T-helper 1 cell treated with Interleukin-12 subunit alpha and Interleukin-12 subunit beta and Interleukin-4 antibody, amounts not matched to agents 30 ng/mL and 1 ng/mL, for 36 hours (primary cell): ENCODE results near the gene LIMS1. TPM values are rescaled to one million over a fixed set of nuclear protein-coding genes. Genes with fewer than 3 reads are reported as not detected.
"Not testable (repeated sequence)": the region's sequence is repeated elsewhere in the genome, so short reads cannot be mapped to it uniquely, and the experiment has no call there.

Source experiments
- intact Hi-C: fragments of 100-400 bp; cut with micrococcal nuclease; formaldehyde crosslinking; loops from one replicate; pipeline ENCODE4 v1.15.1; 2024
- total RNA-seq: library from RNA; stranded (reverse); gene quantifications from 2 replicates; pipeline ENCODE4 v1.2.3, GENCODE V29; 2022

The LIMS1 gene, protein sequence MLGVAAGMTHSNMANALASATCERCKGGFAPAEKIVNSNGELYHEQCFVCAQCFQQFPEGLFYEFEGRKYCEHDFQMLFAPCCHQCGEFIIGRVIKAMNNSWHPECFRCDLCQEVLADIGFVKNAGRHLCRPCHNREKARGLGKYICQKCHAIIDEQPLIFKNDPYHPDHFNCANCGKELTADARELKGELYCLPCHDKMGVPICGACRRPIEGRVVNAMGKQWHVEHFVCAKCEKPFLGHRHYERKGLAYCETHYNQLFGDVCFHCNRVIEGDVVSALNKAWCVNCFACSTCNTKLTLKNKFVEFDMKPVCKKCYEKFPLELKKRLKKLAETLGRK
- total RNA-seq = 81.0 and 82.2 TPM in 2 replicates

DNA sequence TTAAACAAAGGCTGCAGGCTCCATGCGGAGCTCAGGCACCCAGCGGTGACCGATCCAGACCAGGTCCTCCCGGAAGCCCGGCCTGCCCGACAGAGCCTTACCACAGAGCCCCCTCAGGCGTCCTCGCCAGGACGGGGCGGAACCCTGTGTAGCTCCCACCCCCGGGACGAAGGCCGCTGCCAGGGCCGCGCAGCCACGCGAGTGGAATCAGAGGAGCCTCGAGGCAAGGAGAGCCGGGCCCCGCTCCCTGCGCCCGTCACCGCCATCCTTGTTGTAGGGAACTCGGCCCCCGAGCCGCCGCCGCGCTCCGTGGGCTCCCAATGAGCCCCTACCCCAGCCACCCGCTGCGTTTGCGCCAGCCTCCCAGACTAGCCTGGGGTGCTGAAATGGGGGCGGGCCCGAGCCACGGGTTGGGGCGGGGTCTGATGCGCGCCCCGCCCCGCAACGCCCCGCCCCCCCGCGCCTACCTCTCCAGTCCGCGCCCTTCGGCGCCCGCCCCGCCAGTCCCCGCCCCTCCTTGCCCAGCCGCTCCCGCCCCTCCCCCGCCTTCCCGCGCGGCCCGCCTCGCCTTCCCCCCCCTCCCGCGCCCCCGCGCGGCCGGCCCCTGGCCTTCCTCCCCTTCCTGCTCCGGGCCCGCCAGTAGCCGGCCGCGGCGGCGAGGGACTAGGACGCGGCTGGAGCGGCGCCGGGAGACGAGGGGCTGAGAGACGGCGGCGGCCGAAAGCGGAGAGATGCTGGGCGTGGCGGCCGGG lies at the start of gene LIMS1:
Gene LIMS1 (plus strand): TSS at position 639 of the 752 bp plus-strand sequence. CDS start 93 bp downstream, at position 732.
- intact Hi-C loops = loop anchor here (1.0 to 10.0 kb wide), 10 partner anchors 49 to 1681 kb away; partner anchors contain the start of genes CCDC138, GCC2, MTLN and RANBP2

DNA sequence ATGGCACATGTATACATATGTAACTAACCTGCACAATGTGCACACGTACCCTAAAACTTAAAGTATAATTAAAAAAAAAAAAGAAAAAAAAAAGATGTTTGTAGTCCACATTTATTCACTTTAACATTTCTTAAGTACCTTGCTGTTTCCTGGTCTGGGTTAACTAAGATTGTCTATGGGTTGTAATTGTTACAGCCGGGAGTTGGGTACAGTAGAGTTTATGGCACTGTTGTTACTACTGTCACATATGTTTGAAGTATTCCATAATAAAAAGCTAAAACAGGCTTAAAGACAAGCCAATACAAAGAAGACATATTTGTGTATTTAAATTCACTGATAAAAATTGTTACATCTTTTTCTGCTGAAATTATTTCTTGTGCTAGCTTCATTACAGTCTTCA lies 49.0 kb upstream of the LIMS1 start:
- intact Hi-C loops = loop anchor here (5.0 to 10.0 kb wide), 2 partner anchors 50 to 97 kb away; partner anchors contain the start of gene LIMS1

DNA sequence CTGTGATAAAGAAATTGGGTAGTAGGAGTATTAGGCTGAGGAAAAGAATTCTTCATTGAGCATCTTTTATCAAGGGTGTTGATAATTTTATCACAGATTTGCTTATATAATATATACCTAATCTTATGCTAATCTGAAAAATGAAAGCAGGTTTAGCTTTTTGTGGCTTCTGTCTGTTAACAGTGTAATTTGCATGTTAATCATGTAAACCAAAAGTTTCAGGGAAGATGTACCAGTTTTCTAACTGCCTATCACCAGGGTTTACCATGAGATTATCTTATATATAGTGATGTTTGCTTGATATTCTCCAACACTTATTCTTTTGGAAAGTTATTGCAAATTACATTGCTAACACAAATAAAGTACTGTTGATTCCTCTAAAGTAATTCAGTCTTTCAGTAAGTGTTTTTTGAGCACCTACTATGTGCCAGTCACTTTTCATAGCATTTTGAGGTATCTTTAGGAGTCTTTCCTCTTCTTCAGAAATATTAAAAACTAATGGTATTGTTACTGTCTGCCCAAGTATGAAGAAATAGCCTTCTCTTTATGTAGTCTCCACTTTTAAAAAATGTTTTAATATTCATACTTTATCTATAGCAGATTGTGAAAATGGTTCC lies 43.7 kb upstream of the LIMS1 start:
- intact Hi-C loops = no loop called here

DNA sequence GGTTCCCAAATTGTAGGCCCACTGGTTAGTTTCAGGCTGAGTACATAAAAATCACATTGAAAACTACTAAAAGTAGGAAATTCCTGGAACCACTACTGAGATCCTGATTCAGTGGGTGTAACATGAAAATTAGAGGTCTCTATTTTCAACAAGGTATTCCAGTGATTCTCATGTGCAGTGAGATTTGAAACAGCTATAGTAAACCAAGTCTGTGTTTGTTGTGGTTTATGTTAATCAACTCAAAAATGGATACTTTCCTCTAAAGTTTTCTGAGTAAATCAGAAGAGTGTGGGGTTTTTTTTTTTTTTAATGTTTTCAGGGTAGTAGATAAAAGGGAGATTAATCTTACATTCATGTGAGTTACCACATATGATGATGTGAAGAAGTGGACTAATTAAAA lies 42.4 kb upstream of the LIMS1 start:
- intact Hi-C loops = no loop called here

DNA sequence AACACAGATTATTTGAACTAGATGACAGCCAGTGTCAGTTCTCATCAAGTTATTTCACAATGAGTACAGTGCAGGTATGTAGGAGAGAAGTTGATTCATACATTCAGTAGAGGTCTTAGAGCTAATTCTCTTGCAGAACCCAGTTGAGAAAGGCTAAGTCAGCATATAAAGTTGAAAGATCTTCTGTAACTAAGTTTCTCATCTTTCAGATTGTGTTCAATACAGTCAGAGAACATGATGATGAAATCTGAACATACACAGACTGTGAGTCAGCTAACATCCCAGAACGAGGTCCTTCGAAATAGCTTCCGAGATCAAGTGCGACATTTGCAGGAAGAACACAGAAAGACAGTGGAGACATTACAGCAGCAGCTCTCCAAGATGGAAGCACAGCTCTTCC lies 41.9 kb upstream of the LIMS1 start:
- intact Hi-C loops = no loop called here

DNA sequence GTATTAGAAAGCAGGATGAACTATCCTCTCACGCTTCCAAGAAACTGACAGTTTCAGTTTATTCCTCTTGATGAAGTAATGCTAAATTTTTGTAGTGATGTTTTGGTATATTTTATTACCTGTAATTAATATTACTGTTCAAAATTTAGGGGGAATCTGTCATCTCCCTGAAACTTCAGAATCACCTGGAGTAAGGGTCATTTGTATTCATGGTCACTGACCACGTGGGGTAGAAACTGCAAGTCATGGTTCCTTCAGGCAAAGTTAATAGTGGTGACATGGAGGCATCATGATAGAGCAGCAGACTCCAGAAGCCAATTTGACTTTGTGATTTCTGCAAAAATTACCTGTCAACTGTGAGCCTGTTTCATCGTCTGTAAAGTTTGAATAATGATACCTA lies 38.1 kb upstream of the LIMS1 start:
- intact Hi-C loops = not testable (repeated sequence)

DNA sequence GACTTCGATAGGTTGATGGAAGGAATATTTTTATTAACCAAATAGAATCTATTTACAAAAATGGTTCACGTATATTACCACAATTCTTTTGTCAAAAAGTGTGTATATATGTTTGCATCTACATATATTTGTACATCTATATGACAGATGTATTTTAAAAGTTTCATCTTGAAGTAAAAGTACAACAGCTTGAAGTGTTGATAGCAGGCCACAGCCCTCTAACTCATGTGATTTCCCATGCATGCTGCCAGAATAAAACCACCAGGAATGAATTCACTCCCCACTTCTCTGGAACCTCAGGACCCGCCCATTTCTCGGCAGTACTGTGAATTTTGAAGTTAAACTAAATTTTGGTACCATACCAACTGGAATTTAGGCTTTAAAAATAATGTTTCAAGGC lies 26.6 kb upstream of the LIMS1 start:
- intact Hi-C loops = not testable (repeated sequence)

DNA sequence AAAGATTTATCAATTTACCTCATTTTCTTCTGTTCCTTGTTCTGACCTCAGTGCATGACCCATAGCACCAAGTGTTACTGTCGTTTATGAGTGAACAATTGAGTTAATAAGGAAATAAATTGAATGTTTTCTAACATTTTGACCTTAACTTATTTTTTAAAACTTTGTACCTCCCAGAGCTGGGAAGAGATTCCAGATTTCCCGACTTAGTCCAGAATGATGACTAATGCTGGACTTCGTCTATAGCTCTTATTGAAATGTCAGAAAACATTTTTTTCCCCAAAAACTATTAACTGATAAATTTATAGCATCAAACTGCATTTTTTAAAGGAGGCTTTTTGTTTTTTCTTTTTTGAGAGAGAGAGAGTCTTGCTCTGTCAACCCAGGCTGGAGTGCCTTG lies 21.8 kb upstream of the LIMS1 start:
- intact Hi-C loops = not testable (repeated sequence)

DNA sequence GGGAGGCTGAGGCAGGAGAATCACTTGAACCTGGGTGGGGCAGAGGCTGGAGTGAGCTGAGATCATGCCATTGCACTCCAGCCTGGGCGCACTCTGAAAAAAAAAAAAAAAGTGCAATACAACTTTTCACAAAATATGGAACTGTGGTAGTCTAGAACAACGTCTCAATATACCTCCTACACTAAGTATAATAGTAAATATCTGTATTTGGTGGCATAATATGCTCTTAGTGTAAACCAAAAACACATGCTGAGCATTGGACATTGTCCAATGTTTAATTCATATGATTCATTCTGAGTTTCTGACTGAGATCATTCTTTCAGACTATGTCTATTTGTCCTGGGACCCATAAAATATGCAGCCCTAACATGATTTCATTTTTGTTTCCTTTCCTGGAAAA lies 19.8 kb upstream of the LIMS1 start:
- intact Hi-C loops = not testable (repeated sequence)

DNA sequence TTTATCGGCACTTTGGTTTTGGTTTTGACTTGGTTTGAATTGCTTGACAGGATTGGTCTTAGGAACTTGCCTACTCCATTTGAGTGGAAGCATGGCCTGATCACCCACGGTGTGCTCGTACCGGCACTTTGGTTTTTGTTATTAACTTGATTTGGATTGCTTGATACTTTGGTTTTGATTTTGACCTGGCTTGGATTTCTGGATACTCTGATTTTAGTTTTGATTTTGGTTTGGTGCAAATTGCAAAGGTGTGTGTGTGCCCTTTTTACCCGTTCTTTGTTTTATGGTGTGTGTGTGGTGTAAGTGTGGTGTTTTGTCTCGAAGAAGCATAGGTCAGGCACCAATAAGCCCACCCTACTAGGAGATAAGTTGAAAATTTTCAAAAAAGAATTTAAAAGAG lies 9.6 kb upstream of the LIMS1 start:
- intact Hi-C loops = not testable (repeated sequence)

DNA sequence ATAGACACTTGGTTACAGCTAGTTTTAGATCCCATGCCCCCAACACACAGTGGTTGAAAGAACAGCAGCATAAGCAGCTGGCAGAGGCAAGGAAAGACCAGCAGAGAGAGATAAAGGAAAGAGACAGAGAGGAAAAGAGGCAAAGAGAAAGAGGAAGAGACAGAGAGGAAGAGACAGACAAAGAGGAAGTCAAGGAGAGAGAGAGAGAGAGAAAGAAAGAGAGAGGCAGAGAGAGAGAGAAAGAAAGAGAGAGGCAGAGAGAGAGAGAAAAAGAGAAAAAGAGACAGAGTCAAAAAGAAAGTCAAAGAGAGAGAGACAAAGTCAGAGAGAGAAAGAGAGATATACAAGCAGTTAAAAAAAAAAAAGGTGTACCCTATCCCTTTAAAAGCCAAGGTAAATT lies 9.0 kb upstream of the LIMS1 start:
- intact Hi-C loops = not testable (repeated sequence)

DNA sequence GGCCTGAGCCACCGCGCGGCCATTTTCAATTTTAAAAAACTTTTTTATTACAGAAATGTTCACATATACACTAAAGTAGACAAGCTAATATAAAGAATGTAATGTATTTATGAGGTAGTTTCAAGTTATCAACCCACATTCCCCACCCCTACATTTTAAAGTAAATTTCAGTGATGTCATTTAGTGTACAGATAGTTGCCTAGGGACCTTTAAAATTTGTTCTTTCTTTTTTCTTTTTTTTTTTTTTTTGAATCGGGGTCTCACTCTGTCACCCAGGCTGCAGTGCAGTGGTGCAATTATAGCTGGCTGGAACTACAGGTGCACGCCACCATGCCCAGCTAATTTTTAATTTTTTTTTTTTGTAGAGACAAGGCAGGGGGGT lies 2.6 kb upstream of the LIMS1 start:
- intact Hi-C loops = loop anchor here (2.0 to 10.0 kb wide), 6 partner anchors 47 to 1683 kb away; partner anchors contain the start of genes MTLN, SEPTIN10 and SOWAHC

DNA sequence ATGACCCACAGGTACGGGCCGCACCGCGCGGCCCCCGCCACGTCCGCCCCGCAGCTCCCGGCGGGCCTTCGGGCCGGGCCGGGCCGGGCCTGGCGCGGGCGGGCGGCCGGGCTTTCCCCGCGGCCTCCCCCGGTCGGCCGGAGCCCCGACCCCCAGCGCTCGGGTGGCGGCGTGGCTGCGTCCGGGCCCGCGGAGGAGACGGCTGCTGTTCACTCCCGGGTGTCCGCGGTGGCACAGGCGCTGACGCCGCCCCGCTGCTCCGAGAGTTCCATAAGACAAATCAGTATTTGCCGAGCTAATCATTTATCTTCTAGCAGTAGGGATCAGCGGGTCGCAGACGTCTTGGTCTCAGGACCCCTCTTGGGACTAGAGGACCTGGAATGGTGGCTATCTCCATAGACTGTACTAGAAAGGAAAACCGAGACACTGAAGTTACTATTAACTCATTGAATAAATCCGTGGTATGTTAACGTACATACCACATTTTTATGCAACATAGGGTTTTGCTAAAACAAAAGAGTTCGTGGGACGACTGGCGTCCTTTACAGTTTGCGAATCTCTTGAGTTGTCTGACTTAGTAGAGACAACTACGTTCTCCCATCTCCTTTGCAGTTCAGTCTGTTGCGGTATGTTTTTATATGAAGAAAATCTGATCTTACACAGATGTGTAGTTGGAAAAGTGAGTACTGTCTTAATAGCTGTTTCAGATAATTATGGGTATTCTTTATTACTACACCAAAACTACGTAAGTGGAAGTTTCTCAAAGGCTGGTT lies 500 bp downstream of the LIMS1 start:
- intact Hi-C loops = loop anchor here (1.0 to 10.0 kb wide), 10 partner anchors 50 to 1680 kb away; partner anchors contain the start of genes CCDC138, GCC2, MTLN and RANBP2

DNA sequence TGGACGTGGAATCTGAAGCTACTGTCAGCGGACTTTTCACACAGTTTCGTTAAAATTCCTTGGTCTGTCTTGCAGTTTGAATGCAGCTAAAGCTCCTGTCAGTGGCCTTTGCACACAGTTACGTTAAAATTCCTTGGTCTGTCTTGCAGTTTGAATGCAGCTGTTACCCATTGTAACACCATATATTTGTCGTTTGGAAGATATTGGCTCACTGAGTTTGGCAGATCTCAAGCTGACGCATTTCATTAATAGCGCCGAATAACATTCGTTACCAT lies 1.0 kb downstream of the LIMS1 start:
- intact Hi-C loops = loop anchor here (1.0 to 10.0 kb wide), 5 partner anchors 49 to 1680 kb away; partner anchors contain the start of genes MTLN, SEPTIN10 and SOWAHC

DNA sequence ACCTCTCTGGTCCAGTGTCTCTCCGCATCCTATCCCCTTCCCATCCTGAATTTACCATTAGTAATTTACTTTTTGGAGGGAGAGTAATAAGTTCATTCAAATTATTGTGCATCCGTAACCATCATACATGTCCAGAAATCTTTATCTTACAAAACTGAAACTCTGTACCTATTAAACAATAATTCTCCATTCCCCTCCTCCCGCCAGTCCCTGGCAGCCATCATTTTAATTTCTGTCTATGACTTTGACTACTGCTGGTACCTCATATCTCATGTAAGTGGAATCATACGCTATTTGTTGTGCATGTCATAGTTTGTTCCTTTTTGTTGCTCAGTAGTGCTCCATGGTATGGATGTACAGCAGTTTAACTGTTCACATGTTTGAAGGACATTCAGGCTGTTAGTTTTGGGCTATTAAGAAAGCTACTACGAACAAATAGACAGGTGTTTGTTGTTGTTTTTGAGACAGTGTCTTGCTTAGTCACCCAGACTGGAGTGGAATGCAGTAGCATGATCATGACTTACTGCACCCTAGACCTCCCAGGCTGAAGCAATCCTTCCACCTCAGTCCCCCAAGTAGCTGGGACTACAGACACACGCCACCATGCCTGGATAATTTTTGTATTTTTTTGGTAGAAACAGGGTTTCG lies 2.0 kb downstream of the LIMS1 start:
- intact Hi-C loops = loop anchor here (10.0 kb wide), 3 partner anchors 51 to 1679 kb away; partner anchors contain the start of genes MTLN, SEPTIN10 and SOWAHC

DNA sequence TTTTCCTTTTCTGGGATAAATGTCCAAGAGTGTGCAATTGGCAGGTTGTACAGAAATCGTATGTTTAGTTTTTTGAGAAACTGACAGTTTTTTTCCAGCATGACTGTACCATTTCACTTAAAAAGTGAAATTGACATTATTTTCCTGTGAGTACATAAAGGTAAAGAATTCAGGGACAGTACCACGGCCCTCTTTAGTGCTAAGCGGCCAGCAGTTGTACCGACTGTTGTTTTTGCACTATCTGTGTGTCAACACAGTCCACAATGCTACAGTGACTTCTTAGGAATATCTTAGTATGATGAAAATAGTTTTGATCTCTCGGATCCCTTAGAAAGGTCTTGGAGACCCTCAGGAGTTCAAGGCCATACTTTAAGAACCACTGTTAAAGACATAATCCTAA lies 2.6 kb downstream of the LIMS1 start:
- intact Hi-C loops = loop anchor here (10.0 kb wide), 3 partner anchors 52 to 1678 kb away; partner anchors contain the start of genes MTLN, SEPTIN10 and SOWAHC

DNA sequence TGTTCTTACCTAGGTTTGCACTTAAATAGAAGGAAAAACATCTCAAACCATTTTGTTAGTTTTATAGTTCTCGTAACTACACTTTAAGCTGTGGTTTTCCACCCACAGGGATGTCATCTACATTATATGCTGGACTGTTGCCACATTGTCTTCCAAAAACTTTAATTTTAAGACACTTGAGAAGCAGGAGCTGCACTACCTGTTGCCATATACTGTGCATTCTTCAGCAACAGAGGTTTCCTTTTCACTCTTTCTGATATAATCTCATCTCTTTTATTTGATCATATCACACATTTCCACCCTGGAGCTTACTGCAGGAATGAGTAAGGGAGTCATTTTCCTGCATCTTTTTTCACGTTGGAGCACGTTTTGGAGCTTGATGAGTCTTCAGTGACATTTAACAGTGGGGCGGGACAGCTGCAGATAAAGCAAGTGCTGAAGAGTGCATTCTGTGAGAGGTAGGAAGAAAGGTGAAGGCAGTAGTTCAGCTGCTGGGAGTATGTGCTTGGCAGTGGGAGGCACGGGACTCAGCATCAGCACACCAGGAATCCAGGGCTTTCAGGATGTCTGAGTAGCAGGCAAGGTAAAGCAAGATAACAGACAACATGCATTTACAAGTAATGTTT lies 3.8 kb downstream of the LIMS1 start:
- intact Hi-C loops = loop anchor here (10.0 kb wide), 3 partner anchors 53 to 1677 kb away; partner anchors contain the start of genes MTLN, SEPTIN10 and SOWAHC

DNA sequence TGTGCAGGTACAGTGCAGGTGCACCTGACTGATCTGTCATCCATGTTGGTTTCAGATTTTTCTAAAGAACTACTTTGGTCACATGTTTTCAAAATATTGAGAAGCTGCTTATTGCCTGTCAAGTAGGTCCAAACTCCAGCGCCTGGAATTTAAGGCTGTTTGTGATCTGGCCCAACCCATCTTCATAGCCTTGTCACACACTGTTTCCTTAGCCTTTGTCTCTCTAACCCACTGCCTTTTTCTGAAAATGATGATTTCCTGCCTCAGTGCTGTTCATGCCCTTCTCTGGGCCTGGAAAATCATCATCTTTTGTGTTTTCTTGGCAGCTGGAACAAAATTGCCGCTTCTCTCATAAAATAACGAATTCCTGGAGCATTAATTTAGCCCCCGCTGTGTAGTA lies 7.2 kb downstream of the LIMS1 start:
- intact Hi-C loops = no loop called here

DNA sequence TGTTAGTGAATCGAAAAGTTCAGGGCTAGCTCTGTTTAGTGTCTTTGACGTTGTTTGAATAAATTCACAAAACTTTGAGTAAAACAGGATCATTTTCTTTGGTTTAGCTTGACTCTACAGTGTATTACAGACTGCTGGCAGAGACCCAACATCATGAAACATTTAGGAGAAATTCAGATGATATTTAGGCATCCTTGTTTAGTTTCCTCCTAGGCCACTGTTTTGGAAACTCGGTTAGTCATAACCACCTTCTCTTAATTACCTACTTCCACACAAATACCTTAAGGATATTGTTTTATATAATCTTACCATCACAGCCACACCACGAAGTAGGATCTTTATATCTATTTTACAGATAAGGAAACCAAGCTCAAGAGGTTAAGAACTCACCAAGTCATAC lies 7.8 kb downstream of the LIMS1 start:
- intact Hi-C loops = no loop called here

DNA sequence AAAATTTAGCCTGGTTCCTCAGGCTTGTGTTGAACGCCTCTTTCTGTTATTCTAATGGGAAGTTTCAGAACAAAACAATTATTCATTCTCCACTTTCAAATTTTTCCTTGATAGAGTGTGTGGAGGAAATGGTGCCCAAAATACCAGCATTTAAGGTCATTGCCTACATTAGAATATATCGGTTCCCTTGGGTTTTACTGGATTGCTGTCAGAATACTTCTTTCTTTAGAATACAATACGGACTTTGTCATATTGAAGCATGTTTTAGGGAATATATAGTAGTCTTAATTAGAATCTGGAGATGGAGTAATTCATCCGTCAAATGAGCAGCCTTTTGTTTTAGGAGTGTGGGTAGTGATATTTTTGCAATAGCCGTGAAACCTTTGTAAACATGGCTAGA lies 13.3 kb downstream of the LIMS1 start:
- intact Hi-C loops = no loop called here
